ENCODE data around the gene GAGE13. TPM values are rescaled to one million over a fixed set of nuclear protein-coding genes. Genes with fewer than 3 reads are reported as not detected.
"Not testable (repeated sequence)": the region's sequence is repeated elsewhere in the genome, so short reads cannot be mapped to it uniquely, and the experiment has no call there.

Gene GAGE13, protein sequence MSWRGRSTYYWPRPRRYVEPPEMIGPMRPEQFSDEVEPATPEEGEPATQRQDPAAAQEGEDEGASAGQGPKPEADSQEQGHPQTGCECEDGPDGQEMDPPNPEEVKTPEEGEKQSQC
- total RNA-seq: 0.63 TPM

DNA sequence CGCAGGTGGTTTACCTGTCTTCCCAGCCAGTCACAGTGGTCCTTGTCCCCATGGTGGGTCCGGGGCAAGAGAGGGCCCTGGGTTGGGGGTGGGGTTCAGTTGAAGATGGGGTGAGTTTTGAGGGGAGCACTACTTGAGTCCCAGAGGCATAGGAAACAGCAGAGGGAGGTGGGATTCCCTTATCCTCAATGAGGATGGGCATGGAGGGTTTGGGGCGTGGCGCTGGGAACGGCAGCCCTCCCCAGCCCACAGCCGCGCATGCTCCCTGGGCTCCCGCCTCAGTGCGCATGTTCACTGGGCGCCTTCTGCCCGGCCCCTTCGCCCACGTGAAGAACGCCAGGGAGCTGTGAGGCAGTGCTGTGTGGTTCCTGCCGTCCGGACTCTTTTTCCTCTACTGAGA lies at the start of gene GAGE13:
GAGE13 (plus strand) TSS at position 301 of the 400 bp plus-strand sequence. CDS start 1,156 bp downstream, outside the sequence.
- DNase-seq (ENCODE audit: low spot score): not testable (repeated sequence)

DNA sequence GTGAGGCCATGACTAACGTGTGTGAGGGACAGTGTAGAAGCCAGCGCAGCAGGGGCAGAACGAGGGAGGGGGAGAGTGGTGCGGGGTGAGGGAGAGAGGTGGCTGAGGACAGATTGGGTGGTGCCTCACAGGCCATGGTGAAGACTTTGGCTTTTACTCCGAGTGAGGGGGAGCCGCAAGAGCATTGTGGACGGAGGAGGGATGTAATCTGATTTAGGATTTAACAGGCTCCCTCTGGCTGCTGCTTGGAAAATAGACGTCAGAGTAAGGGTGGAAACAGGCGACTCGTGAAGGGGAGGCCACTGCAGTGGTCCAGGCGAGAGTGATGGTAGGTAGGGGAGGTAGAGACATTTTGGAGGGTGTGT lies 48.8 kb upstream of the GAGE13 start:
- no peak for DNase-seq (ENCODE audit: low spot score)

DNA sequence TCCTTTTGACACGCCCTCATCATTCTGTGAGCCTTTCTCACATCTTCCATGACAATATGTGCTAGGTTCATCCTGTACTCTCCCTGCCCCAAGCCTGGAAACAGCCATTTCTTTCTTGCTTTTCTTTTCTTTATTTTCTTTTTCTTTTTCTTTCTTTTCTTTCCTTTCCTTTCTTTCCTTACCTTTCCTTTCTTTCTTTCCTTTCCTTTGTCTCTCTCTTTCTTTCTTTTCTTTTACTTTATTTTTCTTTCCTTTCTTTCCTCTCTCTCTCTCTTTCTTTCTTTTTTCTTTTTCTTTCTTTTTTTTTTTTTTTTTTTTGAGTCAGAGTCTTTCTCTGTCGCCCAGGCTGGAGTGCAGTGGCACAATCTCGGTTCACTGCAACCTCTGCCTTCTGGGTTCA lies 47.2 kb upstream of the GAGE13 start:
- DNase-seq (ENCODE audit: low spot score): no peak

DNA sequence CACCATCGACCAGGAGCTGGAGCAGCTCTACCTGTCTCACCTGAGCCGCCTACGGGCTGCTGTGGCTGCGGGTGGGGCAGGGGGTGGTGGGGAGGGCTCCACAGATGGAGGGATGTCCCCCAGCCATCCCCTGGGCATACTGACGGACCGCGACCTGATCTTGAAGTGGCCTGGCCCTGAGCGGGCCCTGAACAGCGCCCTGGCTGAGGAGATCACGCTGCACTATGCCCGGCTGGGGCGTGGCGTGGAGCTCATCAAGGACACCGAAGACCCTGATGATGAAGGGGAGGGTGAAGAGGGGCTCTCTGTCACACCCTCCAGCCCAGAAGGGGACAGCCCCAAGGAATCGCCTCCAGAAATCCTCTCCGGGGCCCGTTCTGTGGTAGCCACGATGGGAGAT lies 45.2 kb upstream of the GAGE13 start:
- no peak for DNase-seq (ENCODE audit: low spot score)

DNA sequence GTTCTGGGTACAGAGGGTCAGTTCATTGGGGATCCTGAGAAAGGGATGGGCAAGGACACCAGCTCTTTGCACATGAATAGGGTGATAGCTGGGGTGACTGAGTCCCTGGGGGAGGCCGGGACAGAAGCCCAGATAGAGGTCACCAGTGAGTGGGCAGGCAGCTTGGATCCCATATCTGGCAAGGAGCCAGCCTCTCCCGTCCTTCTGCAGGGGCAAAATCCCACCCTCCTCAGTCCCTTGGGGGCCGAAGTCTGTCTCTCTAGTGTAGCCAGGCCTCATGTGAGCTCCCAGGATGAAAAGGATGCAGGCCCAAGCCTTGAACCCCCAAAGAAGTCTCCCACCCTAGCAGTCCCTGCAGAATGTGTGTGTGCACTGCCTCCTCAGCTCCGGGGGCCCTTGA lies 44.8 kb upstream of the GAGE13 start:
- DNase-seq (ENCODE audit: low spot score): no peak

DNA sequence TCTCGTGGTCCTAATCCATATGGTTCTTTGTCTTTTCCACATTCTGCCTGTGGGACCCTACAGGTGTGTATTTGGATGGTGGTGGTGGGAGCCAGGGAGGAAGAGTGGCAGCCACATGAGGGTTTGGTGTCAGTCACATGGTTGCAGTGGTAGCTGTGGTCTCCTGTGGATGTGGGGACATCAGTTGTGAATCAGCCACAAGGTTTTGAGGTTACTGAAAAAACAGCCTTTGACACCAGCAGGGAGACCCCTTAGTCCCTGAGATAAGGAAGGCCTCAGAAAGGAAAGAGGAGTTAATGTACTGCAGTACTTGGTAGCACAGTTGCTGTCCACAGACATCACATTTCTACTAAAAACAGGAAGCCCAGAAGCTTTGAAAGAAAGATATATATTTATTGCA lies 43.7 kb upstream of the GAGE13 start:
- no peak for DNase-seq (ENCODE audit: low spot score)

DNA sequence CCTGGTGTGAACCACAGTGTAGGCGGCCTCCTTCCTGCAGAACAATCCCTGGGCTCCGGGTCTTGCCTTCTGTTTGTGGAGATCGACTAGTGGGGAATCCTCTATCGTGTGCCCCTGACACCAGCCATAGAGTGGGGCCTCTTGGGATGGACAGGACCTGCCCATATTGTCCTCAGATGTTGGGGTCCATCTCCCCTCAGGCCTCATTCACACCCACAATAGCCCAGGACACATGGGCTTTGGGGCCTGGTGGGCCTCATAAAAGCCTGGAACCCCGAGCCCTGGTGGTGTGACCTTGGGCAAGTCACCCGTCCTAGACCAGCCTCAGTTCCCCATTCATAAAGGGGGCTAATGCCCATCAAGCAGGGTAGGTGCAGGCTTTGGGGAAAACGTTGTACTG lies 41.2 kb upstream of the GAGE13 start:
- no peak for DNase-seq (ENCODE audit: low spot score)

DNA sequence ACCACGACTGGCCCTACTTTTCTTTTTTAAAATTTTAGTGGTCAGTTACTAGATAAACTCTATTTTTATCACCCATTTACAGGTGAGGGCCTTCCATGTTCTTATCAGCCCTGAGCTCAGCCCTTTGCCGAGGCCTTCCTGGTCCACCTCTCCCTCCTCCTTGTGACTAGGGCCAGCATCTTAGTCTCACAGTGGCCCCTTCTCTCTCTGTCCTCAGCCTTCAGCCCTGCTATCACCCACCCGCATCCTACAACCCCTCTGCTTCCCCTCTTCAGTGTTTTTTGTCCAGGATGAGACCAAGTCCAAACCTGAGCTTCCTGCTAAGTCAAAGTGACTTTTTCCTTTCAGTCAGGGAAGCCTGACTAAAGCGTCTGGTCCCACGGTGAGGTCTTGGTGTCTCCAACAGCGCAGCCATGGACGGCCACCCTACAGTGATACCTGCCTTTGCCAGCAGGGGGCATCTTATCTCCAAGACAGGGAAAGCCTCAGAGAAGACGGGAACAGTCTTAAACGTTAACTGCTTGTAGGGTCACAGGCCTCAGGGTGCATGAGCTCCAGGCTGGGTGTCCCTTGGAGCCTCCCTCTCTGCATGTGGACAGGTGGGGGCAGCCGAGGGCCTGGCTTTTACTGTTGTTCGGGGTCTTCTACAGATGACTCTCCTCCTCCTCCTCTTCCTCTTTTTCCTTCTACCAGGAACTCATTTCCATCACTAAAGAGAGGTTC lies 39.6 kb upstream of the GAGE13 start:
- peak; percentile 48 for DNase-seq (ENCODE audit: low spot score)

DNA sequence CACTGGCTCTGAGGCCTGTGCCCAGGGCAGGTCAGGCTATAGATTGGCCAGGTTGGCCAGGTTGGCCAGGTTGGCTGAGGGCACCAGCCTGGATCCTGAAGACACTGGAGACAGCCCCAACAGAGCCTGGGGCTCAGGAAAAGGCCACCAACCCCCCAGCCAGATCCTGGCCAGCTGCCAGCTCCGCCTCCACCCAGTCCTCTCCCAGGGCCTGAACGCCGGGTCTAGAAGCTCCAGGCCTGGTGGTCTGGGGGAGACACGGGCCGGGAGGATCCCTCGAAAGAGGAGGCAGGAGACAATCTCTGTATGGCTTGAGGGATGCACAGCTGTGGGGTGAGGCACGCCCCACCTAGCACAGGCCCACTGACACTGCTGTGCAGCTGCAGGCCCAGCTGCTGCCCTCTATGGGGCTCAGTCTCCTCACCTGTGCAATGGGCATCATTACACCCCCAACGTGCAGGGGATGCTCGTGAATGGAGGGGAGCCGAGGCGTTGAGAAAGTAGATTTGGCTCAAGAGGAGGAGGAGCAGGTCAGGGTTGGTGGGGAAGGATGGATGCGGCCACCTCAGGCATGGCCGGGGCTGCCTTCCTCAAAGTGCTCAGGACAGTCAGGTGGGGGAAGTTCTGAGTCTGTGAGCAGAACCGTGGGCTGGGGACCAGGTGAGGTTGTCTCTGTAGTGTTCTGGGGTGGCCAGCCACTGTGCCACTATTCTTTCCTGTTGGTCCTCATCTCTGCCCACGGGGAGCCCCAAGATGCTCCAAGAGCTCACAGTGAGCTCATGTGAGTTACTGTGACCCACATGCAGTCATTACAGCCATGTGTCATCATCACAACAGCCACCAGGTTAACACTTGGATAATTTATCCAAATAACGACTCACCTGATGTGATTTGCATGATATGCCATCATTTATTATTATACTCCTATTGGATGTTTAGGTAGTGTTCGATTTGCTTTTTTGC lies 38.7 kb upstream of the GAGE13 start:
- no peak for DNase-seq (ENCODE audit: low spot score)

DNA sequence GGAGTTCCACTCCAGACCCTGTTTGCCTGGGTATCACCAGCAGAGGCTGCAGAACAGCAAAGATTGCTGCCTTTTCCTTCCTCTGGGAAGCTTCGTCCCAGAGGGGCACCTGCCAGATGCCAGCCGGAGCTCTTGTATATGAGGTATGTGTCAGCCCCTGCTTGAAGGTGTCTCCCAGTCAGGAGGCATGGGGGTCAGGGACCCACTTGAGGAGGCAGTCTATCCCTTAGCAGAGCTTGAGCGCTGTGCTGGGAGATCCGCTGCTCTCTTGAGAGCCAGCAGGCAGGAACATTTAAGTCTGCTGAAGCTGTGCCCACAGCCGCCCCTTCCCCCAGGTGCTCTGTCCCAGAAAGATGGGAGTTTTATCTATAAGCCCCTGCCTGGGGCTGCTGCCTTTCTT lies 32.1 kb upstream of the GAGE13 start:
- DNase-seq (ENCODE audit: low spot score): not testable (repeated sequence)

DNA sequence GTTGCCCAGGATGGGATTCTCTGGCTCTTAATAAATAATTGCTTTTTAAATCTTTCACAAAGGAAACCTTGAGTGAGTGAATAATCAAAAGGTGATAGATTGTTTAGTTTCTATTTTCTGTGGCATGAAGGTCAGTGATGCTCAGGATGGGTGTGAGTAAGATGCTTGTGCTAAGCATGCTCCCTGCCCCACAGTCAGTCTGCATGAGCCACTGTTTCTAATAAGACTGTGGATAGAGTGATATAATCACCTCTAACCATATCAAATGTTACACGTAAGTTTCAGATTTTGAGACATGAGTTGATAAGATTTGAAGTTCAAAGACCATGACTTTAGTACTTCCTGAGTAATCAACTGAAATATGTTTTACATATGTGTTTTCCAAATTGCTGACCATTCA lies 30.7 kb upstream of the GAGE13 start:
- DNase-seq (ENCODE audit: low spot score): no peak

DNA sequence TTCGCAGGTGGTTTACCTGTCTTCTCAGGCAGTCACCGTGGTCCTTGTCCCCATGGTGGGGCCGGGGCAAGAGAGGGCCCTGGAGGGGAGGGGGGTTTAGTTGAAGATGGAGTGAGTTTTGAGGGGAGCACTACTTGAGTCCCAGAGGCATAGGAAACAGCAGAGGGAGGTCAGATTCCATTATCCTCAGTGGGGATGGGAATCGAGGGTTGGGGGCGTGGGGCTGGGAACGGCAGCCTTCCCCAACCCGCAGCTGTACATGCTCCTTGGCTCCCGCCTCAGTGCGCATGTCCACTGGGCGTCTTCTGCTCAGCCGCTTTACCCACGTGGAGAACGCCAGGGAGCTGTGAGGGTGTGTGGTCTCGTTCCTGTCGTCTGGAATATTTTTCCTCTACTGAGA lies 28.0 kb upstream of the GAGE13 start, which contains the start of gene GAGE10:
GAGE10 (plus strand) TSS at position 301 of the 400 bp plus-strand sequence. CDS start 1,214 bp downstream, outside the sequence.
- DNase-seq (ENCODE audit: low spot score): no peak

DNA sequence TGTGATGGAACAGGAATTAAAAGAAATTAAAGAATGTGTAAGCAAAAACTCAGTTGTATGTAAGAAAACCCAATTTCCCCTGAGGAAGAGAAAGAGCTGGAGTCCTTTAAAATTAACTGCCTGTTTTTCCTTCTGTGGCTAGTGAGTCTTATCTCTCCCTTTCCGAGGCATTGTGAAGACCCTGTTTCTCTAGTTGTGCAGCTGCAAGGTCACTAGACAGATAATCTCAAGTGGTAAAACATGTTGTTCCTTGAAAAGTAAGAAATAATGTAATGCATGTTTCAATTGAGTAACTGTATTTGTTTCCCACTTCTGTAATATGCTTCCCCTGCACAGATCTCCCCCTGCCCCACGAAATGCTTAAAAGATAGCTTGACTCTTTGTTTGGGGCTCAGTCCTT lies 23.6 kb upstream of the GAGE13 start:
- not testable (repeated sequence) for DNase-seq (ENCODE audit: low spot score)

DNA sequence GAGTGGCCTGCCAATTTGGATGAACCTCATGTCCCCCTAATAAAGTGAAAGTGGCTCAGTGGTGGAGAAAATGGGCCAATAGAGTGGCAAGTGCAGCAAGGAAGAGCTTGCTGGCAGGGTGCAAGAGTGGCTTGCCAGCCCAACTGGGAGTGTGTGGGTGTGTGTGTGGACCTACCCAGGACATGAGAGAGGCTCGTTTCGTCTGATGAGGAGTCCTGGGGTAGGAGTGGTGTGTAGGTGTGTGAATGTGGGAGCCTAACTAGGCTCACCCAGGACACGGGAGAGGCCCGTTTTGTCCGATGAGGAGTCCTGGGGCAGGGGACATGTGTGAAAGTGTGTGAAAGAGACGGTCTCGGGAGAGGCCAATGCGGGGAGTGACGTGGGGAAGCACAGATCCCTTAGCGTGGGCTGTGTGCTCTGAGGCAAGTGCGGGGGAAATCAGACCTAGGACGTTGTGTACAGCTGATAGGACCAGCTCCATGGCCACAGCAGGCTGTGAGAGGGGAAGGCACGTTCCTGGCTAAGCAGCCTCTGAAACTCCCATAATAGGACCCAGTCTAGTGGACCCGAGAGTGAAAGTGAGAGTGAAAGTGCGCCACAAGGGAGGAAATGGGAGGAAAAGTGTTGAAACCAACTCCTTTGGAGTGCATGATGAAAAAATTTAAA lies 22.6 kb upstream of the GAGE13 start:
- no peak for DNase-seq (ENCODE audit: low spot score)

DNA sequence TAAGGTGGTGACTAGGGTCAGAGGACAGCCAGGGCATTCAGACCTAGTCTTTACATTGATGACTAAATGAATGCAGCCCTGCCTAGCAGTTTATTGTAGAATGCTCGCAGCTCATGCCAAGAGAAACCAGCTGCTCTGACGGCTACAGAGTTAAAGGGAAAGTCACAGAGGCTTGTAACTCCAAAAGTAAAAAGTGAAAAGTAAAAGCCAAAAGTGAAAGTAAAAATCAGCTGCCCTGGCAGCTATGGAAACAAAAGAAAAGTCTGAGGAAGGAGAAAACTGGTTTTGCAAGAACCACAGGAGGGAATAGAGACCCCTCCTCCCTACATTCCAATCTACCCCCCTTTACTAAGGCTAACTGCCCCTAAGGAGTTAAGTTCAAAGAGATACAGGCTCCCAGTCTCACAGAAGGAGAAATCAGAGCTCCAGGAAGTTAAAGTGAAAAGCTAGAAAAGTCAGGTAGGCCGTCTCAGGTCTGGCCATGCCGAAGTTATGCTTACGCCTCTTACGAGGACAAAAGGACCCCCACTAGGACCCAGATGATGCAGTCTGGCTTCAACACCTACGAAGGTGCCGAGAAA lies 21.9 kb upstream of the GAGE13 start:
- no peak for DNase-seq (ENCODE audit: low spot score)

DNA sequence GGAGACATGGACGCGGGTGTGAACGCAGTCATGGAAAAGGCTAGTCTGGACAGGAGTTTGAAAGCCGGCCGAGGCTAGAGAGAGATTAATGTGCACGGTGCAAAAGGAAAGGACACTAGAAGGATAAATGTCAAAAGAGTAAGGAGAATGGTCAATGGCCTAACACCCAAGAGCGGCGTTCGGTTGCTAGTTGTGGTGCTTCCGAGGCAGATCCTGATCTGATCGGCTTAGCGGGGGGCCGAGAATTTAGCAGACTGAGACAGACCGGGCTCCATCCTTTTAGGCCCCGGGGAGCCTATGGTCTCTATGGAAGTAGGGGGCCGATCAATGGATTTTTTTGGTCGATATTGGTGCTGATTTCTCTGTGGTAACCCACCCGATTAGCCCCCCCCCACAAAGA lies 21.0 kb upstream of the GAGE13 start:
- DNase-seq (ENCODE audit: low spot score): no peak

DNA sequence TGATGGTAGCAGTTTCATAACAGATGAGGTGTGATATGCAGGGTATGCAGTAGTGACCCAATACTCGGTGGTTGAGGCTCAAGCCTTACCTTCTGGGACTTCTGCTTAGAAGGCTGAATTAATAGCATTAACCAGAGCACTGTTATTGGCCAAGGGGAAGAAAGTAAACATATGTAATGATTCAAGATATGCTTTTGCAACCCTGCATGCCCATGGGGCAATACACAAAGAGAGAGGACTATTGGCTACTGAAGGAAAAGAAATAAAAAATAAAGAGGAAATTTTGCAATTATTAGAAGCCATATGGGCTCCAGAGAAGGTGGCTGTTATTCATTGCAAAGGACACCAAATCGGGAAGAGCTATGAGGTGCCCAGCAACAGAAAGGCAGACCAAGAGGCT lies 19.2 kb upstream of the GAGE13 start:
- no peak for DNase-seq (ENCODE audit: low spot score)

DNA sequence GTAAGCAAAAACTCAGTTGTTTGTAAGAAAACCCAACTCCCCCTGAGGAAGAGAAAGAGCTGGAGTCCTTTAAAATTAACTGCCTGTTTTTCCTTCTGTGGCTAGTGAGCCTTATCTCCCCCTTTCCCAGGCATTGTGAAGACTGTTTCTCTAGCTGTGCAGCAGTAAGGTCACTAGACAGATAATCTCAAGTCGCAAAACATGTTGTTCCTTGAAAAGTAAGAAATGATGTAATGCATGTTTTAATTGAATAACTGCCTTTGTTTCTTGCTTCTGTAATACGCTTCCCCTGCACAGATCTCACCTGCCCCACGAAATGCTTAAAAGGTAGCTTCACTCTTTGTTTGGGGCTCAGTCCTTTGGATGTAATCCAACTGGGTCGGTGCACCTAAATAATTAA lies 15.3 kb upstream of the GAGE13 start:
- no peak for DNase-seq (ENCODE audit: low spot score)

DNA sequence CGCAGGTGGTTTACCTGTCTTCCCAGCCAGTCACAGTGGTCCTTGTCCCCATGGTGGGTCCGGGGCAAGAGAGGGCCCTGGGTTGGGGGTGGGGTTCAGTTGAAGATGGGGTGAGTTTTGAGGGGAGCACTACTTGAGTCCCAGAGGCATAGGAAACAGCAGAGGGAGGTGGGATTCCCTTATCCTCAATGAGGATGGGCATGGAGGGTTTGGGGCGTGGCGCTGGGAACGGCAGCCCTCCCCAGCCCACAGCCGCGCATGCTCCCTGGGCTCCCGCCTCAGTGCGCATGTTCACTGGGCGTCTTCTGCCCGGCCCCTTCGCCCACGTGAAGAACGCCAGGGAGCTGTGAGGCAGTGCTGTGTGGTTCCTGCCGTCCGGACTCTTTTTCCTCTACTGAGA lies 9.6 kb upstream of the GAGE13 start, which contains the start of gene GAGE12J:
GAGE12J (plus strand) TSS at position 301 of the 400 bp plus-strand sequence. CDS start 1,157 bp downstream, outside the sequence.
- DNase-seq (ENCODE audit: low spot score): not testable (repeated sequence)

DNA sequence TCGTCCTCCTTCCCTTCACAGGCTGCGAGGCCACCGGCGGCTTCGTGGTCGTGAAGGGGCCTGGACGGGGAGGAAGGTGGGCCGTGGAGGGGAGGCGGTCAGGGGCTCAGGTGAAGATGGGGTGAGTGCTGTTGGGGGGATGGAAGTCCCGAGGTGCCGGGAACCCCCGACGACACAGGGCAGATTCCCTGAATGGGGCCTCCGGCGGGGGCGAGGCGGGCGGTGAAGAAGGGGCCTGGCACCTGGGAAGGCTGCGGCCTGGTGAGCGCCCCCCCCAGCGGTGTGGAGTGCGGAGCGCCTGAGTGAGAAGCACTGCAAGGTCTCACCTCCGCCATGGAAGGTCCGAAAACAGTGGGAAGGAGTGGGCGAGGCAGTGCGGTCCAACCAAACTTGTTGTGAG lies 9.1 kb upstream of the GAGE13 start:
- DNase-seq (ENCODE audit: low spot score): not testable (repeated sequence)

DNA sequence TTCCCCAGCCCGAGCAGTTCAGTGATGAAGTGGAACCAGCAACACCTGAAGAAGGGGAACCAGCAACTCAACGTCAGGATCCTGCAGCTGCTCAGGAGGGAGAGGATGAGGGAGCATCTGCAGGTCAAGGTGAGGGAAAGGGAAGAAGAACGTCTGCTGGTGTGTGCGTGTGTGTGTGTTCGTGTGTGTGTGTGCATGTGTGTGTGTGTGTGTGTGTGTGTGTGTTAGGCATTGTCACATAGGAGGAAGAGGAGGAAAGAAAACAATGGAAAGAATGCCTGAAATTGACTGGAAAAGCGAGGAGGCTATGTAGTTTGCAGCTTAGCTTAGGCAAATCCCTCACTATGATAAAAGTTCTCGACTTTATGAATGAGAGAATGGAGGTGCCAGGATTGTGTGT lies 7.6 kb upstream of the GAGE13 start:
- DNase-seq (ENCODE audit: low spot score): not testable (repeated sequence)

Data from mucosa of gallbladder (tissue), 1 donor.